ENCODE measurements around the gene ANKRD36B.
A peak's percentile ranks its signal among the peaks of the same experiment; 100 is the strongest.
"Not testable (repeated sequence)": the region's sequence is repeated elsewhere in the genome, so short reads cannot be mapped to it uniquely, and the experiment has no call there.

The ANKRD36B gene

GRCh38 chr2:97589598-97590510 lies at the start of gene ANKRD36B:
Gene ANKRD36B (minus strand): TSS chr2:97589877. CDS start chr2:97589685, 192 bp downstream.
- DNase-seq (ENCODE audit: low read depth in 2 of 2), result peak; percentile 18 to 32

DNA sequence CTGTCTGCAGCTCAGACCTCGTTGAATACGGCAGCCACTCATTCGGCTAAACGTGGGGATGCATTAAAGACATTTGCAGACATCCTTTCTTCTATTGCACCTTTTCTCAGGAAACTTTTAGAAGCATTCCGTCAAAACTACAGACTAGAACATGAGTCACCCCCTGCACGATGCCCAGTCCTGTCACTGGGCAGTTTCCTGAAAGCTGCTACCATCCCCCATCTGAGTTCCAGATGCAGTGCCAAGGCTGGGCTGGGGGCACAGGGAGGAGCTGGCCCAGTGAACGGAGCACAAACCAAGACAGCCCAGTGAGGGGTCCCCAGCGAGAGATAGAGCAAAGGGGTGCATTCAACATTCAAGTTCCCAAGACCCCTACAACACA lies 36.4 kb upstream of the ANKRD36B start:
- DNase-seq (ENCODE audit: low read depth in 2 of 2), result not testable (repeated sequence)

DNA sequence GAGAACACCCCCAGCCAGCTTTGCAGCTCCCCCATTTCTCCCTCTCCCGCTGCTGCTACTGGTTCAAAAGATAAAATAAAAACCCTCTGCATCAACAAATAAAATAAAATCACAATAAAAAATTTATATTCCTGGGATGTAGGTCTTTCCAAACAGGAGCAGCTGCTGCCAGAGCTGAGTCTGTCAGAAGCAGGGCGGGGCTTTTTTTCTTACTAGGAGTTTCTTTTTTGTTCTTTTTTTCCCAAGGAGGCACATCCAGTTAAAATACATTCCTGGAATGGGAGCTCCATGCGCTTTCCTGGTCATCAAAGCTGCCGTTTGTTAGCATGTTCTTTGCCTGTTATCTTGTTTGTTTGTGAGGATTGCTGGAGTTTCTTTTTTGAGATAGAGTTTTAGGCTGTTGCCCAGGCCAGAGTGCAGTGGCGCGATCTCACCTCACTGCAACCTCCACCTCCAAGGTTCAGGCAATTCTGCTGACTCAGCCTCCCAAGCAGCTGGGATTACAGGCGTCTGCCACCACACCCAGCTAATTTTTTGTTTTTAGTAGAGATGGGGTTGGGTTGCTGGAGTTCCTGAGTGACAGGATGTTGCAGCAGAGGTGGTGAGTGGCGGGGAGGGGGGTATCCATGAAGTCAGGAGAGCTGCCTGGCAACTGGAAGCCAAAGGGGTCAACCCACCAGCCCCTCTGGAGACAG lies 35.8 kb upstream of the ANKRD36B start:
- not testable (repeated sequence) for DNase-seq (ENCODE audit: low read depth in 2 of 2)

DNA sequence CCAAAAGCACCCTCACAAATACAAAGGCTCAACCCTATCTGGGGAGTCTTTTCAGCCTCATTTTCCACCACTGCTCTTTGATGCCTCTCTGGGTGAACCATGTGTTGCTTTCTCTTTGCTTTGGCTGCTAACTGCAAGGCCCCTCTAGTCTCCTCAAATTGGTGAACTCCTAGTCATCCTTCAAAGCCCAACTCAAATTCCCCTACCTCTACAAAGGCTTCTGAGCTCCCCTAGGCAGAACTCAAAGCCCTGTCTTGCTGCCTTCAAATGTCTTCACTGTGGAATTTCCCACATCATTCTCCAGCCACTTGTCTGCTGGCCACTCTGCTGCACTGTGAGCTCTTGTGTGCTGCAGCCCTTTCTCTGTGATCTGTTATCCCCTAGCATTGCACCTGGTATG lies 33.3 kb upstream of the ANKRD36B start:
- not testable (repeated sequence) for DNase-seq (ENCODE audit: low read depth in 2 of 2)

GRCh38 chr2:97620492-97620891 lies 30.8 kb upstream of the ANKRD36B start:
- not testable (repeated sequence) for DNase-seq (ENCODE audit: low read depth in 2 of 2)

DNA sequence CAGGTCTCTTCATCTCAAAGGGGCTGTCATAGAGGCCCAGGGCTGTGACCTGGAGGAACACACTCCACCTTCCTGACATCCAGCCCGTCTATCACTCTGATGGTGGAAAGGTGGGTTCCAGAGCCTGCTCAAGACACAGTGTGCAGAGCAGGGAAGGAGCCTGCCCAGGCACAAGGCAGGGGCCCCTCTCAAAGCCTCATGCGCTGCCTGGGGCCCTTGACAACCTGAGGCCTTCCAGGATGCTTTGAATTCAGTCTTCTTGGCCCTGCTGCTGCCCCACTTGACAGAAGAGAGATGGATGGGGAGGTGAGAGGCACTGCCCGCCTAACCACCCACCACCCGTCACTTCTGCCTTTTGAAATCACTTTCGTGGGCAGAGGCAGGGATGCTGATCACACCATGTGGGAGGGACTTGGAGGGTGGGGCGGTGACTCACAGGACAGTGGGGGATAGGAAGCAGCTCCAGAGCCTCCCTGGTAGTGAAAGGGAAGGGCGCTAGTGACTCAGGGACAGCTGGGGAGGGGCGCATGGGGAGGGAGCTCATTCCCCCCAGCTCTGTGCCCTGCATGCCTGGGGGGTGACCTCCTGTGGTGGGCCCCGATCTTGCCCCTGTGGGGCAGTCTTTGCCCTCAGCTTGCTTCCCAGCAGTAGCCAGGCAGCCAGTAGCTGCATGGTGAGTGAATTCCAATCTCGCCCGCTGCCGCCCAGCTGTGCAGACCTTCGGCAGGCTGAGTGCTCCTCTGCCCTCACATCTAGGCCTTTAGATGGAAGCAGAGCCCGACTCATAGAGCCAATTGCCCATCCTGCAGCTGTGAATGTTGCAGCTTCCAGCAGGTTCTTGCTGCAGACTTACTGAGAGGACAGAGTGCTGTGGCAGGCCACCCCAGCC lies 29.5 kb upstream of the ANKRD36B start:
- not testable (repeated sequence) for DNase-seq (ENCODE audit: low read depth in 2 of 2)

DNA sequence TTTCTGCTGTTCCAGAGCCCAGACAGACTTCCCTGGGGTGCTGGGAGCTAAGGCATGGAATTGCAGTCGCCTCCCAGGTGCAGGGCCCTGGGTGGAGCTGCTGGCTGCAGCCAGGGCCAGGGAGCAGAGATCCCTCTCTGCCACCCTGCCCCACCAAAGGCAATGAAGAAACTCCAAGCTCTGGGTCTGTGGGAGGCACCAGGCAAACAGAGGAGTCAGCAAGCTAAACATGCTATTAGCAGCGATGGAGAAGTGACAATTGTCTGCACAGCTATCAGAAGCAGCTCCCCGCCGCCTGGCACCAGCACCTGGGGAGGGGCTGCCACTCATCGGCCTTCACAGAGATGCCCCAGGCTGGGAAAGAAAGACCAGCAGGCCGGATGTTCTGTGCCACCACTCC lies 28.2 kb upstream of the ANKRD36B start:
- DNase-seq (ENCODE audit: low read depth in 2 of 2), result no peak

GRCh38 chr2:97615746-97616145 lies 26.1 kb upstream of the ANKRD36B start:
- not testable (repeated sequence) for DNase-seq (ENCODE audit: low read depth in 2 of 2)

- not testable (repeated sequence) for DNase-seq (ENCODE audit: low read depth in 2 of 2)
Observed at GRCh38 chr2:97611895-97612294, 22.2 kb upstream of the ANKRD36B start.

- DNase-seq (ENCODE audit: low read depth in 2 of 2), result not testable (repeated sequence)
Observed at GRCh38 chr2:97608745-97609144, 19.1 kb upstream of the ANKRD36B start.

GRCh38 chr2:97605524-97606339 lies 16.1 kb upstream of the ANKRD36B start:
- DNase-seq (ENCODE audit: low read depth in 2 of 2), result not testable (repeated sequence)

- not testable (repeated sequence) for DNase-seq (ENCODE audit: low read depth in 2 of 2)
Observed at GRCh38 chr2:97605109-97605508, 15.4 kb upstream of the ANKRD36B start.

DNA sequence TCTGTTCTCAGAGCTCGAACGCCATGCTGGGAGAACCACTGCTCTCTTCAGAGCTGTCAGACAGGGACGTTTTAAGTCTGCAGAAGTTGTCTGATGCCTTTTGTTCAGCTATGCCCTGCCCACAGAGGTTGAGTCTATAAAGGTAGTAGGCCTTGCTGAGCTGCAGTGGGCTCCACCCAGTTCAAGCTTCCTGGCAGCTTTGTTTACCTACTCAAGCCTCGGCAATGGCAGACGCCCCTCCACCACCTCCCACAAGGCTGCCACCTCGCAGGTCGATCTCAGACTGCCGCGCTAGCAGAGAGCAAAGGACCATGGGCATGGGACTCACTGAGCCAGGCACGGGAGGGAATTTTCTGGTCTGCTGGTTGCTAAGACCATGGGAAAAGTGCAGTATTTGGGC lies 11.9 kb upstream of the ANKRD36B start:
- not testable (repeated sequence) for DNase-seq (ENCODE audit: low read depth in 2 of 2)

GRCh38 chr2:97596180-97596579 lies 6.5 kb upstream of the ANKRD36B start:
- DNase-seq (ENCODE audit: low read depth in 2 of 2), result not testable (repeated sequence)

GRCh38 chr2:97593520-97593919 lies 3.8 kb upstream of the ANKRD36B start:
- DNase-seq (ENCODE audit: low read depth in 2 of 2), result not testable (repeated sequence)

GRCh38 chr2:97590515-97591394 lies 1.1 kb upstream of the ANKRD36B start:
- DNase-seq (ENCODE audit: low read depth in 2 of 2), result peak; percentile 40 to 52

- DNase-seq (ENCODE audit: low read depth in 2 of 2), result not testable (repeated sequence)
Observed at GRCh38 chr2:97589257-97589597, 450 bp downstream of the ANKRD36B start.

DNA sequence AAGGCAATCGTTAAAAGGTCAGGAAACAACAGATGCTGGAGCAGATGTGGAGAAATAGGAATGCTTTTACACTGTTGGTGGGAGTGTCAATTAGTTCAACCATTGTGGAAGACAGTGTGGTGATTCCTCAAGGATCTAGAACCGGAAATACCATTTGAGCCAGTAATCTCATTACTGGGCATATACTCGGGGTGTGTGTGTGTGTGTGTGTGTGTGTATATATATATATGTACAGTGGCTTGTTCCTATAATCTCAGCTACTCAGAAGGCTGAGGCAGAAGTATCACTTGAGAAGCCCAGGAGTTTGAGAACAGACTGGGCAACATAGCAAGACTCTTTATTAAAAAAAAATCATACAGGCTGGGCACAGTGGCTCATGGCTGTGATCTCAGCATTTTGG lies 24.0 kb downstream of the ANKRD36B start:
- DNase-seq (ENCODE audit: low read depth in 2 of 2), result not testable (repeated sequence)

- DNase-seq (ENCODE audit: low read depth in 2 of 2), result not testable (repeated sequence)
Observed at GRCh38 chr2:97552406-97552805, 37.3 kb downstream of the ANKRD36B start.

- not testable (repeated sequence) for DNase-seq (ENCODE audit: low read depth in 2 of 2)
Observed at GRCh38 chr2:97550498-97550897, 39.2 kb downstream of the ANKRD36B start.
